HL-60 (cell line): Measurements from ENCODE around the gene PLVAP.

Experiments
- DNase-seq, 2 experiments: peaks; one replicate each; pipeline ENCODE4 v3.0.0-alpha.2; 2010 to 2020; ENCODE audit warnings: low read depth in 1 of 2, low spot score in 1 of 2
- H3K27ac ChIP-seq: fragments of 250-450 bp; sonication (Bioruptor Pico); replicated peaks from 2 replicates; pipeline ENCODE4 v1.5.1; 2020; ENCODE audit warnings: mild to moderate bottlenecking, moderate library complexity
- H3K27me3 ChIP-seq: fragments of 250-450 bp; sonication (Bioruptor Pico); 2 replicates; pipeline ENCODE4 v1.5.1; 2021; ENCODE audit warnings: mild to moderate bottlenecking, moderate library complexity; ENCODE audit not compliant: insufficient read depth, poor library complexity, severe bottlenecking
- H3K4me3 ChIP-seq: replicated peaks from 2 replicates; pipeline ENCODE4 v1.5.1; 2011; ENCODE audit warnings: mild to moderate bottlenecking, control low read depth, low read length; ENCODE audit not compliant: insufficient read depth
- GABPA ChIP-seq: IDR thresholded peaks from 2 replicates; pipeline ENCODE4 v1.6.1; 2012; ENCODE audit warnings: low read depth
- POLR2AphosphoS5 ChIP-seq: IDR thresholded peaks from 2 replicates; pipeline ENCODE4 v1.6.1; 2012; ENCODE audit warnings: low read depth
- SPI1 ChIP-seq: IDR thresholded peaks from 2 replicates; pipeline ENCODE4 v1.6.1; 2012; ENCODE audit warnings: low read depth, mild to moderate bottlenecking, borderline replicate concordance
- TF ChIP-seq, protein P1 (sequence below): IDR thresholded peaks from one replicate; pipeline ENCODE4 v1.5.1; 2011; ENCODE audit warnings: low read length, control low read depth, inconsistent platforms; ENCODE audit not compliant: insufficient read depth
- TF ChIP-seq, protein P2 (sequence below): IDR thresholded peaks from 2 replicates; pipeline ENCODE4 v1.6.1; 2012; ENCODE audit warnings: low read depth; ENCODE audit not compliant: insufficient replicate concordance

PLVAP gene

DNA sequence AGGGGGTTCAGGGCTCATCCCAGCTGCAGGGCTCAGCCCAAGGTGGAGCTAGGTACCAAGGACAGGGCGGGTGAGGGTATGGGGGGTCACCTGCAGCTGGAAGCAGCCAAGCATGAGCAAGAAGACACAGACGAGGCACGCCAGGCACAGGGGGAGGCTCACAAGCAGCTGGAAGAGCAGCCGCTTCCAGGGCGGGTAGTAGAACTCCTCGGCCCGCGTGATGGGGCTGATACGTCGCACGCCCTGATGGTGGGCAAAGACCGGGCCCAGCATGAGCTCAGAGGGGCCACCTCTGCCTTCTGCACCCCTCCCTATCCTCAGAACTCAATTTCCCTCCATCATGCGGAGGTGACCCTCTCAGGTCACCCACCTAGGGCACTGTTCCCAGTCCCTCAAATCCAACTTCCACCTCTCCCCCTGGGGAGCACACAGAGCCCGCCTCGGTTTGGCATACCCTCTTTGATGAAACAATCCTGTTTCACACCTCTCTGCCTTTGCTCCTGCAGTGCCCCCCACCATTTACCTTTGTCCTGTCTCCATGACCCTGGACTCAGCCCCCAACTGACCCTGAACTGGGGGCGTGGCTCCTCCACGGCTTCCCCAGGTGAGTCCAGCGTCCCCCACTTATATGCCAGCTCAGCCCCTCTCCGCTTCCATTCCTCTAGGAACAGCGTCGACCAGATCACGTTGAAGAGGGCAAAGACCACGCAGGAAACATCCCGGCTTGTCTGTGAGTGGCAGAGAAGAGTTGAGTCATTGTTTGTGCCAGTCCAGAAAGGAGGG, 46.7 kb downstream of the PLVAP start:
- TF ChIP-seq GABPA, result no peak
- TF ChIP-seq SPI1, result no peak
- TF ChIP-seq, protein P1, sequence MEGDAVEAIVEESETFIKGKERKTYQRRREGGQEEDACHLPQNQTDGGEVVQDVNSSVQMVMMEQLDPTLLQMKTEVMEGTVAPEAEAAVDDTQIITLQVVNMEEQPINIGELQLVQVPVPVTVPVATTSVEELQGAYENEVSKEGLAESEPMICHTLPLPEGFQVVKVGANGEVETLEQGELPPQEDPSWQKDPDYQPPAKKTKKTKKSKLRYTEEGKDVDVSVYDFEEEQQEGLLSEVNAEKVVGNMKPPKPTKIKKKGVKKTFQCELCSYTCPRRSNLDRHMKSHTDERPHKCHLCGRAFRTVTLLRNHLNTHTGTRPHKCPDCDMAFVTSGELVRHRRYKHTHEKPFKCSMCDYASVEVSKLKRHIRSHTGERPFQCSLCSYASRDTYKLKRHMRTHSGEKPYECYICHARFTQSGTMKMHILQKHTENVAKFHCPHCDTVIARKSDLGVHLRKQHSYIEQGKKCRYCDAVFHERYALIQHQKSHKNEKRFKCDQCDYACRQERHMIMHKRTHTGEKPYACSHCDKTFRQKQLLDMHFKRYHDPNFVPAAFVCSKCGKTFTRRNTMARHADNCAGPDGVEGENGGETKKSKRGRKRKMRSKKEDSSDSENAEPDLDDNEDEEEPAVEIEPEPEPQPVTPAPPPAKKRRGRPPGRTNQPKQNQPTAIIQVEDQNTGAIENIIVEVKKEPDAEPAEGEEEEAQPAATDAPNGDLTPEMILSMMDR, result no peak
- TF ChIP-seq, protein P2, sequence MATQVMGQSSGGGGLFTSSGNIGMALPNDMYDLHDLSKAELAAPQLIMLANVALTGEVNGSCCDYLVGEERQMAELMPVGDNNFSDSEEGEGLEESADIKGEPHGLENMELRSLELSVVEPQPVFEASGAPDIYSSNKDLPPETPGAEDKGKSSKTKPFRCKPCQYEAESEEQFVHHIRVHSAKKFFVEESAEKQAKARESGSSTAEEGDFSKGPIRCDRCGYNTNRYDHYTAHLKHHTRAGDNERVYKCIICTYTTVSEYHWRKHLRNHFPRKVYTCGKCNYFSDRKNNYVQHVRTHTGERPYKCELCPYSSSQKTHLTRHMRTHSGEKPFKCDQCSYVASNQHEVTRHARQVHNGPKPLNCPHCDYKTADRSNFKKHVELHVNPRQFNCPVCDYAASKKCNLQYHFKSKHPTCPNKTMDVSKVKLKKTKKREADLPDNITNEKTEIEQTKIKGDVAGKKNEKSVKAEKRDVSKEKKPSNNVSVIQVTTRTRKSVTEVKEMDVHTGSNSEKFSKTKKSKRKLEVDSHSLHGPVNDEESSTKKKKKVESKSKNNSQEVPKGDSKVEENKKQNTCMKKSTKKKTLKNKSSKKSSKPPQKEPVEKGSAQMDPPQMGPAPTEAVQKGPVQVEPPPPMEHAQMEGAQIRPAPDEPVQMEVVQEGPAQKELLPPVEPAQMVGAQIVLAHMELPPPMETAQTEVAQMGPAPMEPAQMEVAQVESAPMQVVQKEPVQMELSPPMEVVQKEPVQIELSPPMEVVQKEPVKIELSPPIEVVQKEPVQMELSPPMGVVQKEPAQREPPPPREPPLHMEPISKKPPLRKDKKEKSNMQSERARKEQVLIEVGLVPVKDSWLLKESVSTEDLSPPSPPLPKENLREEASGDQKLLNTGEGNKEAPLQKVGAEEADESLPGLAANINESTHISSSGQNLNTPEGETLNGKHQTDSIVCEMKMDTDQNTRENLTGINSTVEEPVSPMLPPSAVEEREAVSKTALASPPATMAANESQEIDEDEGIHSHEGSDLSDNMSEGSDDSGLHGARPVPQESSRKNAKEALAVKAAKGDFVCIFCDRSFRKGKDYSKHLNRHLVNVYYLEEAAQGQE, result no peak
- no peak for TF ChIP-seq POLR2AphosphoS5
- peaks cover 27% of the 10 kb centered on the region for H3K27me3 ChIP-seq
- no peak overlapping the region for H3K4me3 ChIP-seq
- no peak for DNase-seq
- H3K27ac ChIP-seq, result no peak overlapping the region

GRCh38 chr19:17329366-17330261, 47.5 kb downstream of the PLVAP start:
- H3K4me3 ChIP-seq, result no peak overlapping the region
- DNase-seq, result no peak

More at GRCh38 chr19:17329366-17330261, 47.5 kb downstream of the PLVAP start:
- TF ChIP-seq, protein P1, result no peak
- TF ChIP-seq POLR2AphosphoS5 (no peak), SPI1 (no peak), GABPA (no peak)
- TF ChIP-seq, protein P2, result no peak
- Histone ChIP-seq H3K27me3 (peaks cover 27% of the 10 kb centered on the region), H3K27ac (no peak overlapping the region)
